ENCODE data around the gene ABTB2. TPM values are rescaled to one million over a fixed set of nuclear protein-coding genes. Genes with fewer than 3 reads are reported as not detected.

The ABTB2 gene
- total RNA-seq, 2 donors from 2014 or later: 5.8 to 11.1 TPM

GRCh38 chr11:34208266-34209135, 149.3 kb downstream of the ABTB2 start:
- no peak overlapping the region for H3K27ac ChIP-seq
- H3K9me3 ChIP-seq: no peaks in the 10 kb centered on the region
- intact Hi-C loops (cut with DNase I): no loop called here
- no peak overlapping the region for H3K9ac ChIP-seq (ENCODE audit: low read depth in 2 of 2, low read length in 2 of 2)
- no peaks in the 10 kb centered on the region for H3K4me1 ChIP-seq
- H3K4me3 ChIP-seq: no peak overlapping the region
- no peaks in the 10 kb centered on the region for H3K36me3 ChIP-seq
- DNase-seq: no peak
- no peaks in the 10 kb centered on the region for H3K27me3 ChIP-seq
- TF ChIP-seq CTCF (IDR thresholded peaks at IDR 0.05): no peak

- intact Hi-C loops (cut with DNase I): no loop called here
- no peak overlapping the region for H3K4me3 ChIP-seq
- H3K9ac ChIP-seq (ENCODE audit: low read depth in 2 of 2, low read length in 2 of 2): no peak overlapping the region
- no peaks in the 10 kb centered on the region for H3K9me3 ChIP-seq
- no peak for DNase-seq
- no peaks in the 10 kb centered on the region for H3K36me3 ChIP-seq
- no peaks in the 10 kb centered on the region for H3K4me1 ChIP-seq
- H3K27me3 ChIP-seq: no peaks in the 10 kb centered on the region
- no peak for TF ChIP-seq CTCF (IDR thresholded peaks at IDR 0.05)
- H3K27ac ChIP-seq: no peak overlapping the region
These were observed 150.2 kb downstream of the ABTB2 start for GRCh38 chr11:34207487-34208180.

DNA sequence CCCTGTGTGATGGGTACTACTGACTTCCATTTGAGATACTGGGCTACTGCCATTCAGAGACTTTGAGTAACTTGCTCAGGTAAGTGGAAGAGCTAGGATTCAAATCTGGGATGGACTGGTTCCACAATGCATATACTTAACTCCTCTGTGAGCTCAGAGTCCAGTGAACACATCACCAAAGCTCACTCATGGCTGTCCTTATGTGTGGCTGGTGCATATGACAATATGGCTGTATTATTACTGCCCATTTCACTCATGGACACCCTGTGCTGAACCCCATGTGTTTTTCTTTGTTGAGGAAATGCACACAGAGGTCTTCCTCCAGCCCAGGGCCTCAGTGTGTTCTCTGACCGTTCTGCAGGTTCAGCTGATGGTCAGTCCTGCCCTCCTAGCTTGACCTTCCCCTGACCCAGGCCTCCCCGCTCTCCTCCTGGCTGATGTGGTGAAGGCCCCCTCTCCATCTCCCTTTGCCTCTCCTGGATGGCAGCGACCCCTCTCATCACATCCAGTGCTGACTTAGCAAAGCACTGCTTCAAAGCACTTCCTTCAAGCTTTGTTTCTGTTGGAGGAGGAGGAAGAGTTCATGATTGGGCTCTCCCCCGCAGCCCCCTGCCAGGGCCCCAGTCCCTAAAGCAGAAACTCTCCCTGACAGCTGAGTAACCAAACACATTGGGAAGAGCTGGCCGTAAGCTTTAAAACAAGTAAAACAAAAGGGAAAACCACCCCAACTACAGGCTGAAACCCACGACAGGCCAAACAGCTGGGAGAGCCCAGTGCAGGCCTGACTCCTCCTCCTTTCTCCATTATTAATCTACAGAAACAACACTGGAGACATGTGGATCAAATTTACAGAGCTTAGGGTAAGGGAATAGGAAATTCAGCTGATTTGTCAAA, 151.2 kb downstream of the ABTB2 start:
- H3K4me3 ChIP-seq: no peak overlapping the region
- H3K27ac ChIP-seq: no peak overlapping the region
- intact Hi-C loops (cut with DNase I): no loop called here
- H3K4me1 ChIP-seq: no peaks in the 10 kb centered on the region
- DNase-seq: no peak
- H3K36me3 ChIP-seq: no peaks in the 10 kb centered on the region
- no peaks in the 10 kb centered on the region for H3K9me3 ChIP-seq
- H3K9ac ChIP-seq (ENCODE audit: low read depth in 2 of 2, low read length in 2 of 2): no peak overlapping the region
- no peak for TF ChIP-seq CTCF (IDR thresholded peaks at IDR 0.05)
- no peaks in the 10 kb centered on the region for H3K27me3 ChIP-seq

DNA sequence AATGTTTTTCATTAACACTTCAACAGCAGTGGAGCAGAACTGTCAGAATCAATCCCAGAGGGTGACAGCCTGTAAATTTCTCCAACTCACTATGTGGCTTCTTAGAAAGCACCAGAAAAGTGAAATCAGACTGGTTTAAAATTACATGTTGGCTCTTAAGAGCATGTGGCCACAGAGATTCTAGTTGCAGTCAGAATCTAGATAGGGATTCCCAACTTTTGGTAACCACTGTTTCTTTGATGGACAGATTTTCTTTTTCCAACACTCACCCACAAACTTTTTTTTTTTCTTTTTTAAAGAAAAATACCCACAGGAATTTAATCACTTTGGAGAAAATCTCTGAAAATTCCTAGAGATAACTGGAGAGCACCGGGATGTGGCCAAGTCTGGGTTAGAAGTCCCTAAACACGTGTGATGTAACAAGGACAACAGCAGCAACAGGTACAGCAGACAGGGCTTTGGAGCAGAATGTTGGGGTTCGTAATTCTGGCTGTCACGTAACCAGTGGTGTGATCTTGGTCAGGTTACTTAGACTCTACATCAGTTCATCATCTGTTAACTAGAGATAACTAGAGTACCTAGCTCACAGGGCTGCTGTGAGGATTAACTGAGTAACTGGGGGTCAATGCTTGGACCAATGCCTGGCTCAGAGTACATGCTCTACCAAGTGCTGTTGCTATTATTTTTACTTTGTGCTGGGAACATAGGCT, 152.3 kb downstream of the ABTB2 start:
- Histone ChIP-seq H3K4me3 (no peak overlapping the region), H3K27me3 (no peaks in the 10 kb centered on the region), H3K4me1 (no peaks in the 10 kb centered on the region), H3K9ac (ENCODE audit: low read depth in 2 of 2, low read length in 2 of 2) (no peak overlapping the region), H3K36me3 (no peaks in the 10 kb centered on the region), H3K27ac (no peak overlapping the region), H3K9me3 (no peaks in the 10 kb centered on the region)
- intact Hi-C loops (cut with DNase I): no loop called here
- no peak for DNase-seq
- TF ChIP-seq CTCF (IDR thresholded peaks at IDR 0.05): no peak
